ENCODE data around the gene FCER1A.

GRCh38 chr1:159282118-159282517 lies 20.0 kb upstream of the FCER1A start:
- no peak for TF ChIP-seq POLR2AphosphoS5 (IDR thresholded peaks at IDR 0.05; ENCODE audit: borderline replicate concordance, low read depth, low read length)
- no peak for TF ChIP-seq EZH2 (IDR thresholded peaks at IDR 0.05)
